Panc1 (cell line): ENCODE results near the gene PCTP.

ENCODE experiments used
- POLR2AphosphoS5 ChIP-seq: IDR thresholded peaks from 2 replicates; pipeline ENCODE4 v1.6.1; 2012; ENCODE audit warnings: mild to moderate bottlenecking, low read depth, low read length, moderate library complexity
- SIN3A ChIP-seq: IDR thresholded peaks from 2 replicates; pipeline ENCODE4 v1.6.1; 2012; ENCODE audit warnings: low read depth, mild to moderate bottlenecking, low read length, moderate library complexity, borderline replicate concordance; ENCODE audit not compliant: insufficient read depth
- TCF7L2 ChIP-seq: IDR thresholded peaks from 2 replicates; pipeline ENCODE4 v1.6.1; 2011; ENCODE audit warnings: mild to moderate bottlenecking, low read depth, low read length, inconsistent platforms
- TF ChIP-seq, protein P1 (sequence below): fragments of 450-650 bp; IDR thresholded peaks from 2 replicates; pipeline ENCODE4 v1.5.1; 2017; ENCODE audit warnings: mild to moderate bottlenecking

- TF ChIP-seq, protein P1, sequence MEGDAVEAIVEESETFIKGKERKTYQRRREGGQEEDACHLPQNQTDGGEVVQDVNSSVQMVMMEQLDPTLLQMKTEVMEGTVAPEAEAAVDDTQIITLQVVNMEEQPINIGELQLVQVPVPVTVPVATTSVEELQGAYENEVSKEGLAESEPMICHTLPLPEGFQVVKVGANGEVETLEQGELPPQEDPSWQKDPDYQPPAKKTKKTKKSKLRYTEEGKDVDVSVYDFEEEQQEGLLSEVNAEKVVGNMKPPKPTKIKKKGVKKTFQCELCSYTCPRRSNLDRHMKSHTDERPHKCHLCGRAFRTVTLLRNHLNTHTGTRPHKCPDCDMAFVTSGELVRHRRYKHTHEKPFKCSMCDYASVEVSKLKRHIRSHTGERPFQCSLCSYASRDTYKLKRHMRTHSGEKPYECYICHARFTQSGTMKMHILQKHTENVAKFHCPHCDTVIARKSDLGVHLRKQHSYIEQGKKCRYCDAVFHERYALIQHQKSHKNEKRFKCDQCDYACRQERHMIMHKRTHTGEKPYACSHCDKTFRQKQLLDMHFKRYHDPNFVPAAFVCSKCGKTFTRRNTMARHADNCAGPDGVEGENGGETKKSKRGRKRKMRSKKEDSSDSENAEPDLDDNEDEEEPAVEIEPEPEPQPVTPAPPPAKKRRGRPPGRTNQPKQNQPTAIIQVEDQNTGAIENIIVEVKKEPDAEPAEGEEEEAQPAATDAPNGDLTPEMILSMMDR, result no peak
- TF ChIP-seq SIN3A, result no peak
- TF ChIP-seq POLR2AphosphoS5, result no peak
- TF ChIP-seq TCF7L2, result peak; percentile 20; the same call in 1 of the 2 replicates
Measured at GRCh38 chr17:55706808-55707773, 43.8 kb upstream of the PCTP start.
